Brain microvascular endothelial cell (primary cell): ENCODE results near the gene CPAMD8.

Source experiments
- DNase-seq: peaks from one replicate; pipeline ENCODE4 v3.0.0-alpha.2; 2020
- H3K27ac ChIP-seq: fragments of 250-450 bp; sonication (Bioruptor Pico); 2 replicates; pipeline ENCODE4 v1.5.1; 2020; ENCODE audit warnings: mild to moderate bottlenecking, moderate library complexity
- H3K27me3 ChIP-seq: fragments of 250-450 bp; sonication (Bioruptor Pico); replicated peaks from 2 replicates; pipeline ENCODE4 v1.5.1; 2020; ENCODE audit warnings: mild to moderate bottlenecking
- H3K36me3 ChIP-seq: fragments of 250-450 bp; sonication (Bioruptor Pico); replicated peaks from 2 replicates; pipeline ENCODE4 v1.5.1; 2020; ENCODE audit warnings: mild to moderate bottlenecking
- H3K4me3 ChIP-seq: 2 replicates; pipeline ENCODE4 v1.5.1; 2011; ENCODE audit warnings: low read depth, mild to moderate bottlenecking, control low read depth, low read length, moderate library complexity
- in situ Hi-C: cut with HindIII; loops from 2 replicates; pipeline ENCODE4 v1.10.0; 2017; ENCODE audit warnings: low sequenced_read_pairs, low pct_ligation_motif_present
- TF ChIP-seq, protein P1 (sequence below): IDR thresholded peaks from 2 replicates; pipeline ENCODE4 v1.5.1; 2011; ENCODE audit warnings: low read depth, mild to moderate bottlenecking, moderate library complexity, low read length, control low read depth, inconsistent platforms; ENCODE audit errors: missing control alignments

The CPAMD8 gene

DNA sequence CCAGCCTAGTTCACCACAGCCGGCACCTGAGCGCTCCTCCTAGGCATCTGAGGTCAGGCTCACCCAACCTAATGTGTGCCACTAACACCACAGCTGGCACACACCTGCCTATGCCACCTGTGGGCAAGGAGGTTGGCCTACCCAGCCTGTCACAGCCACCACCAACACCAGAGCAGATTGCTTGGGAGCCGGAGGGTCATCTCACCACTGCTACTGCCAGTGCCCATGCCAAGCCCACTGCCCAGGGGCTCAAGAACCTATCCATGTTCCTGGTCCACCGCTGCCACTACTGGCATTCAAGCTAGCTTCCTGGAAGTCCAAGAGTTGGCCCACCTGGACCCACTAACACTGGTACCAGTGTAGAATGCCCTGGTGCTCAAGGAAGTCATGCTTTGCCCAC lies 95.3 kb downstream of the CPAMD8 start:
- Histone ChIP-seq H3K4me3 (no peak overlapping the region), H3K27ac (no peak overlapping the region), H3K27me3 (no peaks in the 10 kb centered on the region), H3K36me3 (no peaks in the 10 kb centered on the region)
- TF ChIP-seq, protein P1, sequence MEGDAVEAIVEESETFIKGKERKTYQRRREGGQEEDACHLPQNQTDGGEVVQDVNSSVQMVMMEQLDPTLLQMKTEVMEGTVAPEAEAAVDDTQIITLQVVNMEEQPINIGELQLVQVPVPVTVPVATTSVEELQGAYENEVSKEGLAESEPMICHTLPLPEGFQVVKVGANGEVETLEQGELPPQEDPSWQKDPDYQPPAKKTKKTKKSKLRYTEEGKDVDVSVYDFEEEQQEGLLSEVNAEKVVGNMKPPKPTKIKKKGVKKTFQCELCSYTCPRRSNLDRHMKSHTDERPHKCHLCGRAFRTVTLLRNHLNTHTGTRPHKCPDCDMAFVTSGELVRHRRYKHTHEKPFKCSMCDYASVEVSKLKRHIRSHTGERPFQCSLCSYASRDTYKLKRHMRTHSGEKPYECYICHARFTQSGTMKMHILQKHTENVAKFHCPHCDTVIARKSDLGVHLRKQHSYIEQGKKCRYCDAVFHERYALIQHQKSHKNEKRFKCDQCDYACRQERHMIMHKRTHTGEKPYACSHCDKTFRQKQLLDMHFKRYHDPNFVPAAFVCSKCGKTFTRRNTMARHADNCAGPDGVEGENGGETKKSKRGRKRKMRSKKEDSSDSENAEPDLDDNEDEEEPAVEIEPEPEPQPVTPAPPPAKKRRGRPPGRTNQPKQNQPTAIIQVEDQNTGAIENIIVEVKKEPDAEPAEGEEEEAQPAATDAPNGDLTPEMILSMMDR: no peak
- in situ Hi-C loops: no loop called here
- DNase-seq: no peak

DNA sequence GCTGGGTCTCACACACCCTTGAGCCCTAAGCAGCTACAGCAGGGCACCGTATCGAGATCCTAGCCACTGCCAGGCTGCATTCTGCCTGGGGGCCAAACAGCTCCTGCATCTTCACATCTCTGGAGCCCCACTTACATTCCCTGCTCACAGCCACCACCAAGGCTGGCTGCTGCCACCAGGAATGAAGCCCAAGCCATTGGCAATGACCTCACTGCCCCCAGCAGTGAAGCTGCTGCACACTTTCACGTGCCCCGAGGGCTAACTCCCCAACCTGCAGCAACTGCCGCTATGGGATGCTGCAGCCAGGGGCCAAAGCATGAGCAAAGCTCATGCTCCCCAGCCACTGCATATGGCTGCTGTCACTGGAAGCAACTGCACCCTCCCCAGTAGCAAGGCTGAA lies 95.9 kb downstream of the CPAMD8 start:
- H3K27me3 ChIP-seq: no peaks in the 10 kb centered on the region
- TF ChIP-seq, protein P1: no peak
- DNase-seq: no peak
- no peak overlapping the region for H3K4me3 ChIP-seq
- H3K36me3 ChIP-seq: no peaks in the 10 kb centered on the region
- in situ Hi-C loops: no loop called here
- no peak overlapping the region for H3K27ac ChIP-seq

DNA sequence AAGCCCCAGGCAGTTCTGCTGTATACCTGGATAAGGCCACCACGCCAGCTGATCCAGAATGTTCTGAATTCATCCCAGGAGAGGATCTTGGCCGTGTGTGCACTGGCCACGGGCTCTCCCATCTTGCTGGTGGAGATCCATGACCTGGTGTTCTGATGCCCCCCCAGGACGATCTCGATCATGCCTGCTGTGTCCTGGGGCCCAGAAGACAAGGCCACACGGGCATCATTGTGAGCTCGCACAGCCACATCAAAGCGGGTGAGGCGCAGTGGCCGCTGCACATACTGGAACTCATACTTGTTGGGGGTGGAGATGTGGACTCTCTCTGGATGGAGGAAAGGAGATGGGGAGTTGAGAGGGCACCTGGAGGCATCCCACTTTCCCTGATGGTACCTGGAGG lies 97.7 kb downstream of the CPAMD8 start:
- Histone ChIP-seq H3K4me3 (no peak overlapping the region), H3K27ac (no peak overlapping the region), H3K27me3 (no peaks in the 10 kb centered on the region), H3K36me3 (no peaks in the 10 kb centered on the region)
- in situ Hi-C loops: no loop called here
- TF ChIP-seq, protein P1: no peak
- no peak for DNase-seq

DNA sequence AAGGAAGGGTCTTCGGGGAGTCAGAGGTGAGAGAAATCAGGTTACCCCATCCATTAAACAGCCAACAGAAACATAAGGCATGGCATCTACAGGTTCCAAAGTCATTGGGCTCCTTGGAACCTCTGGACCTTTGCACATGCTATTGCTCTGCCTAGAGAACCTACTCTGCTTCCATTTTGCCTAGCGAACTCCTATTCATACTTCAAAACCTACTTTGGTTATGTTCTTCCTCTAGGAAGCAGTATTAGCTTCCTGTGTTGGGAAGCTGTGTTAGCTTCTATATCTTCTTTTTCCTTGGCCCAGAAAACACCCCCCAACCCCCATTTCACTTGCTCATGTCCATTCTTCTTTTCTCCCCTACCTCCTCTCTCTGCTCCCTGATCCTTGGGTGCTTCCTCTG lies 98.3 kb downstream of the CPAMD8 start:
- Histone ChIP-seq H3K36me3 (no peaks in the 10 kb centered on the region), H3K4me3 (no peak overlapping the region), H3K27me3 (no peaks in the 10 kb centered on the region), H3K27ac (no peak overlapping the region)
- in situ Hi-C loops: no loop called here
- DNase-seq: no peak
- TF ChIP-seq, protein P1: no peak

DNA sequence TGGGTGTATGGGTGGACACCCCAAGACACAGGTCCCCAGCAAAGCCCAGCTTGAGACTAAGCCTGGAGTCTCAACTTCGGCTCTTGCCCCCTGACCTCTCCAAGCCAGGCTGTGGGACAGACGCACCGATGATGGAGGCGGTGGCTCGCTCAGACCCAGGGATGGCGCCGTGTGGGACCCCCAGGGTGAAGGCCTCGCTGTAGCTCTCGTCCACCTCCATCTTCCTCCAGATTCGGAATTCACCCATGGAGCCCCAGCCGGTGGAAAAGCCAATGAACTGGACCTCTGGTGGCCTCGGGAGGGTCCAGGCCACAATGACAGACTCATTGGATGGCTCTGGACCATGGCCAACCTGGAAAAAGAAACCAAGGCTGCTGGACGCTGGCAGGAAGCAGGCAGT lies 98.7 kb downstream of the CPAMD8 start:
- Histone ChIP-seq H3K27me3 (no peaks in the 10 kb centered on the region), H3K27ac (no peak overlapping the region), H3K36me3 (no peaks in the 10 kb centered on the region), H3K4me3 (no peak overlapping the region)
- in situ Hi-C loops: no loop called here
- no peak for DNase-seq
- TF ChIP-seq, protein P1: no peak

DNA sequence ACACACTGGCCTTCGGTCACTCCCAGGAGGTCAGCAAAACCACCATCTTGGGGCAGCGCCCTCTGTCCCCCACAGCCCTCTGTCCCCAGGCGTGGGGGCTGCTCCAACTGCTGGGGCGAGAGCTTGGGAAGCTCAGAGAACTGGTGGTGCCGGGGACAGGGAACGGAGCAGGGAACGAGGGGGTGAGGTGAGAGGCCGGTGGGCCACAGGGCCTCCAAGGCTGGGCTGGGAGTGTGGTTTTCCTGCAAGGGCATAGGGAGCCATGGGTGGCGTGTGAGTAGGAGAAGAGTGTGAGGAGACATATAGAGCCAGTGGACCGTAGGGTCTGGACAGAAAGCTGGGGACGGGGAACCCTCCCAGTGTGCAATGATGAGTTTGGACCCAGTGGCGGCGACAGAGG lies 103.7 kb downstream of the CPAMD8 start:
- TF ChIP-seq, protein P1: no peak

More for the DNA sequence above, 103.7 kb downstream of the CPAMD8 start:
- in situ Hi-C loops: no loop called here
- Histone ChIP-seq H3K27me3 (no peaks in the 10 kb centered on the region), H3K27ac (no peak overlapping the region), H3K4me3 (no peak overlapping the region), H3K36me3 (no peaks in the 10 kb centered on the region)
- no peak for DNase-seq
